ENCODE results near the gene EXOC2. TPM values are rescaled to one million over a fixed set of nuclear protein-coding genes. Genes with fewer than 3 reads are reported as not detected.
A peak's percentile ranks its signal among the peaks of the same experiment; 100 is the strongest.

EXOC2 gene
- total RNA-seq, 1 experiment from 2014 or later = 30.5 TPM

- no TSS peak for BruUV-seq (replicated peaks)
- no peak for TF ChIP-seq POLR2AphosphoS5 (IDR thresholded peaks at IDR 0.05; ENCODE audit: low read depth, low read length)
- TF ChIP-seq, protein P1, sequence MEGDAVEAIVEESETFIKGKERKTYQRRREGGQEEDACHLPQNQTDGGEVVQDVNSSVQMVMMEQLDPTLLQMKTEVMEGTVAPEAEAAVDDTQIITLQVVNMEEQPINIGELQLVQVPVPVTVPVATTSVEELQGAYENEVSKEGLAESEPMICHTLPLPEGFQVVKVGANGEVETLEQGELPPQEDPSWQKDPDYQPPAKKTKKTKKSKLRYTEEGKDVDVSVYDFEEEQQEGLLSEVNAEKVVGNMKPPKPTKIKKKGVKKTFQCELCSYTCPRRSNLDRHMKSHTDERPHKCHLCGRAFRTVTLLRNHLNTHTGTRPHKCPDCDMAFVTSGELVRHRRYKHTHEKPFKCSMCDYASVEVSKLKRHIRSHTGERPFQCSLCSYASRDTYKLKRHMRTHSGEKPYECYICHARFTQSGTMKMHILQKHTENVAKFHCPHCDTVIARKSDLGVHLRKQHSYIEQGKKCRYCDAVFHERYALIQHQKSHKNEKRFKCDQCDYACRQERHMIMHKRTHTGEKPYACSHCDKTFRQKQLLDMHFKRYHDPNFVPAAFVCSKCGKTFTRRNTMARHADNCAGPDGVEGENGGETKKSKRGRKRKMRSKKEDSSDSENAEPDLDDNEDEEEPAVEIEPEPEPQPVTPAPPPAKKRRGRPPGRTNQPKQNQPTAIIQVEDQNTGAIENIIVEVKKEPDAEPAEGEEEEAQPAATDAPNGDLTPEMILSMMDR (IDR thresholded peaks at IDR 0.05) = peak; percentile 55
- no peak for TF ChIP-seq TCF7L2 (IDR thresholded peaks at IDR 0.05; ENCODE audit: low read depth, low read length)
- DNase-seq (ENCODE audit: low read depth, low spot score) (no peak), ATAC-seq (peak; percentile 63; the same call in 1 of the 2 replicates)
- POLR2A ChIA-PET = no interaction called here
- in situ Hi-C loops (cut with HindIII; ENCODE audit: low pct_unique_long_range_greater_than_20kb, low sequenced_read_pairs) (no loop called here), intact Hi-C loops (cut with micrococcal nuclease; ENCODE audit: unreplicated experiment) (no loop called here)
- no peaks in the 10 kb centered on the region; the same call in 1 of the 2 replicates for H3K36me3 ChIP-seq (ENCODE audit: control insufficient read depth, insufficient read depth, low read length)
- H3K27me3 ChIP-seq (ENCODE audit: control insufficient read depth, insufficient read depth, low read length) = no peaks in the 10 kb centered on the region
- no peak overlapping the region for H3K4me3 ChIP-seq (ENCODE audit: low read depth in 2 of 2, low read length in 2 of 2)
- CTCF ChIA-PET = no interaction called here
- no peak overlapping the region for H3K27ac ChIP-seq (ENCODE audit: low read length)
- H3K9me3 ChIP-seq (ENCODE audit: control insufficient read depth, insufficient read depth, low read depth, low read length) = no peaks in the 10 kb centered on the region
- H3K4me1 ChIP-seq (ENCODE audit: control insufficient read depth, insufficient read depth, low read length) = no peaks in the 10 kb centered on the region; the same call in 1 of the 2 replicates
Observed at GRCh38 chr6:617456-618100, 75.4 kb downstream of the EXOC2 start.

- no peak overlapping the region for H3K4me3 ChIP-seq (ENCODE audit: low read depth in 2 of 2, low read length in 2 of 2)
- in situ Hi-C loops (cut with HindIII; ENCODE audit: low pct_unique_long_range_greater_than_20kb, low sequenced_read_pairs) (no loop called here), intact Hi-C loops (cut with micrococcal nuclease; ENCODE audit: unreplicated experiment) (no loop called here)
- ATAC-seq = no peak
- H3K27ac ChIP-seq (ENCODE audit: low read length) = no peak overlapping the region
- ChIA-PET POLR2A (no interaction called here), CTCF (no interaction called here)
- no peak for DNase-seq (ENCODE audit: low read depth, low spot score)
- no peaks in the 10 kb centered on the region; the same call in 1 of the 2 replicates for H3K36me3 ChIP-seq (ENCODE audit: control insufficient read depth, insufficient read depth, low read length)
- no peaks in the 10 kb centered on the region for H3K27me3 ChIP-seq (ENCODE audit: control insufficient read depth, insufficient read depth, low read length)
- no peaks in the 10 kb centered on the region; the same call in 1 of the 2 replicates for H3K4me1 ChIP-seq (ENCODE audit: control insufficient read depth, insufficient read depth, low read length)
- H3K9me3 ChIP-seq (ENCODE audit: control insufficient read depth, insufficient read depth, low read depth, low read length) = no peaks in the 10 kb centered on the region
- TF ChIP-seq TCF7L2 (IDR thresholded peaks at IDR 0.05; ENCODE audit: low read depth, low read length) (no peak), REST (IDR thresholded peaks at IDR 0.05; ENCODE audit: insufficient read depth in 1 of 2, low read depth in 2 of 2, low read length in 1 of 2) (no peak), SIN3A (IDR thresholded peaks at IDR 0.05; ENCODE audit: borderline replicate concordance, insufficient read depth, low read depth, low read length) (no peak), POLR2AphosphoS5 (IDR thresholded peaks at IDR 0.05; ENCODE audit: low read depth, low read length) (no peak)
- TF ChIP-seq, protein P1 (IDR thresholded peaks at IDR 0.05) = no peak
- BruUV-seq (replicated peaks) = no TSS peak
Observed at GRCh38 chr6:613981-614380, 79.0 kb downstream of the EXOC2 start.

Measured in Panc1 (cell line).